Activated CD4-positive, alpha-beta memory T cell treated with anti-CD3 and anti-CD28 coated beads for 36 hours (primary cell): ENCODE results near the gene GOSR2. TPM values are rescaled to one million over a fixed set of nuclear protein-coding genes. Genes with fewer than 3 reads are reported as not detected.

Experiments used
- CTCF ChIA-PET: fragments of 350-600 bp; sonication (Branson Sonifier 250); formaldehyde crosslinking; loops from one replicate; lab custom pipeline; 2021; ENCODE audit warnings: antibody characterized with exemption, inconsistent platforms; lab: Charles Lee
- POLR2A ChIA-PET: fragments of 350-600 bp; sonication (Branson Sonifier 250); formaldehyde crosslinking; loops from one replicate; lab custom pipeline; 2021; ENCODE audit warnings: antibody characterized with exemption; lab: Charles Lee
- DNase-seq: peaks from one replicate; pipeline ENCODE4 v3.0.0-alpha.2; 2020
- H3K27ac Mint-ChIP-seq: one replicate; pipeline ENCODE4 v1.8.0; 2021; ENCODE audit warnings: mixed read lengths
- H3K27me3 Mint-ChIP-seq: one replicate; pipeline ENCODE4 v1.8.0; 2021; ENCODE audit warnings: mixed read lengths
- H3K36me3 Mint-ChIP-seq: one replicate; pipeline ENCODE4 v1.8.0; 2021; ENCODE audit warnings: mixed read lengths
- H3K4me1 Mint-ChIP-seq: one replicate; pipeline ENCODE4 v1.8.0; 2021; ENCODE audit warnings: low read depth, mixed read lengths
- H3K4me3 Mint-ChIP-seq: one replicate; pipeline ENCODE4 v1.8.0; 2021; ENCODE audit warnings: mild to moderate bottlenecking, mixed read lengths
- H3K9me3 Mint-ChIP-seq: one replicate; pipeline ENCODE4 v1.8.0; 2021; ENCODE audit warnings: mixed read lengths
- intact Hi-C: fragments of 100-400 bp; cut with micrococcal nuclease; formaldehyde crosslinking; loops from one replicate; pipeline ENCODE4 v1.15.1; 2023
- total RNA-seq, 2 experiments: library from RNA; stranded (reverse); gene quantifications; one replicate each; pipeline ENCODE4 v1.2.3, GENCODE V29; 2021

Gene GOSR2
- total RNA-seq, 2 experiments from 2014 or later, result 40.1 to 40.8 TPM

GRCh38 chr17:46958041-46958591, 35.2 kb downstream of the GOSR2 start:
- Mint-ChIP-seq H3K4me1 (peaks cover 5% of the 10 kb centered on the region), H3K27ac (no peak overlapping the region), H3K36me3 (peaks cover 15% of the 10 kb centered on the region), H3K4me3 (no peak overlapping the region), H3K27me3 (no peaks in the 10 kb centered on the region), H3K9me3 (peaks cover 5% of the 10 kb centered on the region)
- CTCF ChIA-PET, result interaction anchor here (2.8 kb wide), 1 partner anchor 17 kb away, joined by 15 read pairs; no protein-coding TSS in a partner anchor
- POLR2A ChIA-PET, result no interaction called here
- no peak for DNase-seq
- intact Hi-C loops, result no loop called here

DNA sequence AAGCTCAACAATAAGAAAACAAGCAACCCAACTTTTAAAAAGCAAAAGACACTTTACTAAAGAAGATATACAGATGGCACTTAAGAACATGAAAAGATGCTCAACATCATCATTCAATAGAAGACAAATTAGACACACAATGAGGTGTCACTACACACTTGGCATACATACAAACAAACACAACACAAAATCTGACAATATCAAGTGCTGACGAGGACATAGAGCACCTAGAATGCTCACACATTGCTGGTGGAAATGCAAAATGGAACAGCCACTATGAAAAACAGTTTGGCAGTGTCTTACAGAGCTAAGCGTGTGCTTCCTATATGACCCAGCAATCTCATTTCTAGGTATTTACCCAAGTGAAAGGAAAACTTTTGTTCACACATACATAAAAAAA, 37.2 kb downstream of the GOSR2 start:
- no peak overlapping the region for H3K27ac Mint-ChIP-seq
- no peak for DNase-seq
- peaks cover 5% of the 10 kb centered on the region for H3K9me3 Mint-ChIP-seq
- intact Hi-C loops, result no loop called here
- peaks cover 15% of the 10 kb centered on the region for H3K36me3 Mint-ChIP-seq
- no peaks in the 10 kb centered on the region for H3K27me3 Mint-ChIP-seq
- H3K4me3 Mint-ChIP-seq, result no peak overlapping the region
- ChIA-PET CTCF (interaction anchor here (2.8 kb wide), 1 partner anchor 19 kb away, joined by 15 read pairs; no protein-coding TSS in a partner anchor), POLR2A (interaction anchor here (1.2 kb wide), 1 partner anchor 20 kb away, joined by 3 read pairs; no protein-coding TSS in a partner anchor)
- peaks cover 5% of the 10 kb centered on the region for H3K4me1 Mint-ChIP-seq

DNA sequence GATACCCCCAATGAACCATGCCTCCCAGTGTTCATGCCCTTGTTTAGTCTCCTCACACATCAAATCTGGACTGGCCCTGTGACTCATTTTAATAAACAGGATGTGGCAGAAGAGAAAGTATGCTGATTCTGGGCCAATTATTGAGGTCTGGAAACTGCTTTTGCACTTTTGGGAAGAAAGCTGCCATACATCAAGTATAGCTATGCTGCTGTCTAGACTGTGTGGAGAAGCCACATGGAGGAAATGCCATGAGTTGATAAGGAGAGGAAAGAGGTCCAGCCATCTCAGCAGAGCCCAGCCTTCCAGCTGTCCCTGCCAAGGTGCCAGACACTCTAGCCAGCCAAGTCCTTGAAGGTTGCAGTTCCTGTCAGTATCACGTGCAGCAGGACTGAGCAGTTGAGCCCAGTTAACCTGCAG, 39.4 kb downstream of the GOSR2 start:
- peaks cover 8% of the 10 kb centered on the region for H3K36me3 Mint-ChIP-seq
- peaks cover 5% of the 10 kb centered on the region for H3K9me3 Mint-ChIP-seq
- CTCF ChIA-PET, result no interaction called here
- POLR2A ChIA-PET, result no interaction called here
- no peak overlapping the region for H3K27ac Mint-ChIP-seq
- intact Hi-C loops, result no loop called here
- H3K4me1 Mint-ChIP-seq, result peaks cover 5% of the 10 kb centered on the region
- no peak for DNase-seq
- no peak overlapping the region for H3K4me3 Mint-ChIP-seq
- H3K27me3 Mint-ChIP-seq, result peaks cover 1% of the 10 kb centered on the region

GRCh38 chr17:46963571-46963970, 40.6 kb downstream of the GOSR2 start:
- H3K4me3 Mint-ChIP-seq, result no peak overlapping the region
- H3K4me1 Mint-ChIP-seq, result peaks cover 5% of the 10 kb centered on the region
- CTCF ChIA-PET, result no interaction called here
- DNase-seq, result no peak
- peaks cover 5% of the 10 kb centered on the region for H3K9me3 Mint-ChIP-seq
- H3K27me3 Mint-ChIP-seq, result peaks cover 1% of the 10 kb centered on the region
- peaks cover 5% of the 10 kb centered on the region for H3K36me3 Mint-ChIP-seq
- intact Hi-C loops, result no loop called here
- POLR2A ChIA-PET, result no interaction called here
- no peak overlapping the region for H3K27ac Mint-ChIP-seq

- DNase-seq, result no peak
- Mint-ChIP-seq H3K9me3 (peaks cover 5% of the 10 kb centered on the region), H3K27me3 (peaks cover 1% of the 10 kb centered on the region), H3K36me3 (peaks cover 5% of the 10 kb centered on the region), H3K4me3 (no peak overlapping the region), H3K4me1 (peaks cover 5% of the 10 kb centered on the region), H3K27ac (no peak overlapping the region)
- ChIA-PET CTCF (no interaction called here), POLR2A (no interaction called here)
- intact Hi-C loops, result no loop called here
Observed at GRCh38 chr17:46964315-46965265, 41.6 kb downstream of the GOSR2 start.

DNA sequence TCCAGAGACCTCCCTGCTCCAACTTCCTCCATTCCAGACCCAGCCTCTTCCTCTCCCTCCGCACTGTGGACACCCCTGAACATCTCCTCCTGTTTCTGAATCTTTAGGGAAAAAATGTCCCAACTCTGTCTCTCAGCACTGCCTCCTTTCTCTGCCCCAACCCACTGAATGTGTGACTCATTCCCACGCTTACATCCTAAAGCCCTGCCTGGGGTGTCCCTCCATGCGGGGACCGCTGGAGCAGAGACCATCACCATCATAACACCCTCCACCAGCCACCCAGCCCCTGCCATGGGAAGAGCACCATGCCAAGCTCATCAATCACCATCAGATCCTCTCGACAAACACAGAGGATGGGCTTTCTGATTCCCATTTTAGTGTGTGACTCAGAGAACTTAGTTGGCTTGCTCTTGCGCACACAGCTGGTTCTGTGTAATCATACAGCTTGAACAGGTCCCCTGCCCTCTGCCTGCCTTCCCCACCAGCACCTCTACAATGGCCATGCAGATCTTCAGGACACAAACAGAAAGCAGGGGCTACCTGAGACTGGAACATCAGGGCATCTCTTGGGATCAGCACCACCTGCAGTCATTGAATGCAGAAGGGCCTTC, 45.4 kb downstream of the GOSR2 start:
- ChIA-PET POLR2A (no interaction called here), CTCF (no interaction called here)
- H3K27ac Mint-ChIP-seq, result no peak overlapping the region
- H3K4me1 Mint-ChIP-seq, result no peaks in the 10 kb centered on the region
- H3K36me3 Mint-ChIP-seq, result no peaks in the 10 kb centered on the region
- intact Hi-C loops, result no loop called here
- no peak for DNase-seq
- H3K9me3 Mint-ChIP-seq, result no peaks in the 10 kb centered on the region
- H3K27me3 Mint-ChIP-seq, result peaks cover 1% of the 10 kb centered on the region
- no peak overlapping the region for H3K4me3 Mint-ChIP-seq

GRCh38 chr17:46968896-46969295, 45.9 kb downstream of the GOSR2 start:
- H3K9me3 Mint-ChIP-seq, result no peaks in the 10 kb centered on the region
- no peaks in the 10 kb centered on the region for H3K36me3 Mint-ChIP-seq
- H3K4me1 Mint-ChIP-seq, result no peaks in the 10 kb centered on the region
- ChIA-PET POLR2A (no interaction called here), CTCF (interaction anchor here (1.5 kb wide), 1 partner anchor 28 kb away, joined by 4 read pairs; no protein-coding TSS in a partner anchor)
- no peak overlapping the region for H3K4me3 Mint-ChIP-seq
- DNase-seq, result no peak
- intact Hi-C loops, result no loop called here
- no peak overlapping the region for H3K27ac Mint-ChIP-seq
- peaks cover 1% of the 10 kb centered on the region for H3K27me3 Mint-ChIP-seq

GRCh38 chr17:46971647-46972300, 48.8 kb downstream of the GOSR2 start:
- Mint-ChIP-seq H3K27me3 (peaks cover 7% of the 10 kb centered on the region), H3K27ac (no peak overlapping the region), H3K4me3 (no peak overlapping the region), H3K36me3 (peaks cover 3% of the 10 kb centered on the region), H3K9me3 (no peaks in the 10 kb centered on the region), H3K4me1 (no peaks in the 10 kb centered on the region)
- no peak for DNase-seq
- intact Hi-C loops, result no loop called here
- CTCF ChIA-PET, result interaction anchor here (0.8 kb wide), 1 partner anchor 30 kb away, joined by 3 read pairs; no protein-coding TSS in a partner anchor
- POLR2A ChIA-PET, result no interaction called here

- ChIA-PET POLR2A (no interaction called here), CTCF (interaction anchor here (0.8 kb wide), 1 partner anchor 29 kb away, joined by 3 read pairs; no protein-coding TSS in a partner anchor)
- H3K36me3 Mint-ChIP-seq, result peaks cover 3% of the 10 kb centered on the region
- H3K27ac Mint-ChIP-seq, result no peak overlapping the region
- H3K27me3 Mint-ChIP-seq, result peaks cover 12% of the 10 kb centered on the region
- intact Hi-C loops, result no loop called here
- H3K9me3 Mint-ChIP-seq, result no peaks in the 10 kb centered on the region
- H3K4me3 Mint-ChIP-seq, result no peak overlapping the region
- H3K4me1 Mint-ChIP-seq, result no peaks in the 10 kb centered on the region
- DNase-seq, result no peak
Observed at GRCh38 chr17:46972346-46972745, 49.4 kb downstream of the GOSR2 start.

DNA sequence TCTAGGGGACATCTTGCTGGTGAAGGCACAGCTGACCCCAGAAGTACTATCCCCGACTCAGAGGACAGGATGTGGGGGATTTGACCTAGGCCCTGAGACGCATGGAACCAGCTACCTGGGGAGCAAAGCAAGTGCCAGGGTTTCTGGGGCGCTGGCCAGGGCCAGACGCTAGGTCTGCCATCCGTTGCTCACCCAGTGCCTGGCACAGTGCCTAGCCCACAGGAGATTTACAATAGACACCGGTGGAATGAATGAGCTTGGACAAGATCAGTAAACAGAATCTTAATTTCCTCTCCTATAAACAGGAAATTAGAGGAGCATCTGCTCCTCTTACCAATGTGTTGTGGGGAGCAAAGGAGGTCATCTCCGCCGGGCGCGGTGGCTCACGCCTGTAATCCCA, 51.1 kb downstream of the GOSR2 start:
- peaks cover 22% of the 10 kb centered on the region for H3K27me3 Mint-ChIP-seq
- peaks cover 3% of the 10 kb centered on the region for H3K36me3 Mint-ChIP-seq
- POLR2A ChIA-PET, result no interaction called here
- H3K9me3 Mint-ChIP-seq, result no peaks in the 10 kb centered on the region
- H3K4me3 Mint-ChIP-seq, result no peak overlapping the region
- H3K27ac Mint-ChIP-seq, result no peak overlapping the region
- H3K4me1 Mint-ChIP-seq, result peaks cover 5% of the 10 kb centered on the region
- no peak for DNase-seq
- intact Hi-C loops, result no loop called here
- CTCF ChIA-PET, result no interaction called here

GRCh38 chr17:46975287-46975686, 52.3 kb downstream of the GOSR2 start:
- DNase-seq, result no peak
- no peak overlapping the region for H3K4me3 Mint-ChIP-seq
- POLR2A ChIA-PET, result no interaction called here
- H3K27ac Mint-ChIP-seq, result no peak overlapping the region
- H3K9me3 Mint-ChIP-seq, result no peaks in the 10 kb centered on the region
- intact Hi-C loops, result no loop called here
- CTCF ChIA-PET, result no interaction called here
- peaks cover 8% of the 10 kb centered on the region for H3K4me1 Mint-ChIP-seq
- peaks cover 28% of the 10 kb centered on the region for H3K27me3 Mint-ChIP-seq
- peaks cover 3% of the 10 kb centered on the region for H3K36me3 Mint-ChIP-seq
